Cortex of kidney (tissue), 1 donor: ENCODE data around the gene GPC3.
"Not testable (repeated sequence)": the region's sequence is repeated elsewhere in the genome, so short reads cannot be mapped to it uniquely, and the experiment has no call there.

Source experiments
- DNase-seq: peaks from one replicate; lab custom pipeline; 2025; lab: John Stamatoyannopoulos, UW

The GPC3 gene

DNA sequence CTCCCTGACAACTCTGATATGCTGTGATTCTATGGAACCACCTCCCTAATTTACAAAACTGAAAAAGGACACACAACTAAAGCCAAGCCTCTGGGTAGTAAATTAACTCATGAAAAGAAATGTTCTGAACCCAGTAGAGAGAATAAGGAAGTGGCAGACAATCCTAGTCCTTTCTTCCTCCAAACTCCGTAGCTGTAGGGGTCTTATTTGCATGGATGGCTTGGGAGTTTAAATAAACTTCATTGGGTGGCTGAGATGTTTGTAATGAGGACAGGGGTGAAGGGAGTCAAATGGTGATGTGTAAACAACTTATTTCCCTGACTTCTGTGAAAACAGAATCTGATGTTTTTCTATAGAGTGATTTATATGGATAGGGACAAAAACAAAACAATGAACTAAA, 59.3 kb downstream of the GPC3 start:
- DNase-seq = no peak

DNA sequence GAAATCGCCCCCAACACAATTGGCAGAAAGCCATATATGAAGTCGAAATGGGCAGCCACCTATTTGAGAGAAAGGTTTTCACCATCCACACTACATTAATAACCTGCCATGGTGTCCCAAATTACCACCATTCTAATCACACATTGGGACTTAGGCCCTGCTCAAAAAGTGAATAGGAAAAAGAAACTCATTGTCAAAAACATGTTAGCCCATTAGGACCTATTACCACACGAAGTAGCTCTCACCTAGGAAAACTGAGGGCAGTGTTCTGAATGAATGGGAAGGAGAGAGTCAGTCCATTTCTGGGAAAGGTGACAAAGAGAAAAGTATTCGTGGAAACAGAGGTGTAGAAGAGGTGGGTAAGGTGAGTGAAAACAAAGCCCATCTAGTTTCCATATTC, 60.8 kb downstream of the GPC3 start:
- no peak for DNase-seq

DNA sequence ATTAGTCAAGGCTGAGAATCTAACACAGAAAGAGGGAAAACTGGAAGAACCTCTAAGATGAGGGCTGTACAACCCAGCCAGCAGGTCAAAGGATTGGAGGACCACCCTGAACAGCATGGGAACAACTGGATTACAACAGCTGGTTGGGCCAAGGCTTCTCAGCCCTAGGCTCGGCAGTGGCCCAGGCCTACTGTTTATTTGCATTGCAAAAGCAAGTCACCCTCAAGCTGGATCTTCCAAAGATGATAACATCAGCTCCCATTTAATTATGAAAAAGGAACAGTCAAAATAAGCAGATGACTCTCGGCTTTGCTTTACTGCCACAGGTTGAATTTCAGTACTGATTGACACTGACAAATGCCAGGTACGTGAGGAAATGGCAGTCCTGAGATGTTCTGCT, 61.8 kb downstream of the GPC3 start:
- DNase-seq = no peak

DNA sequence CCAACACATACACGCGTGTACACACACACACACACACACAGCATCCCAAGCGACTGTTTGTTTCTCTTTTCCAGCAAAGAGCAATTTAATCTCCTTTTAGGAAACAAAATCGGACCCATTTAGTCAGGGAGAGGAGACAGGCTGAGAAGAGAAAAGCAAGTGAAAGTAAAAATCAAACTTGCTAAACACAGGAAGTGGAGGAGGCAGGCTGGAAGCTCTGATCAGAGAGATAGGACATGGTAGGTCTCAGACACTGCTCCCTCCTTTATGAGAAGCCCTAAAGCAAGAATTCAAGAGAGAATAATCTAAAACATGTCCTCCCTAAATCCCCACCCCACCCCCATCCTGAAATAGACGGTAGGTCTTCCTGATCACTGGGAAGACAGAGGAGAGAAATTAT, 62.3 kb downstream of the GPC3 start:
- DNase-seq = no peak

DNA sequence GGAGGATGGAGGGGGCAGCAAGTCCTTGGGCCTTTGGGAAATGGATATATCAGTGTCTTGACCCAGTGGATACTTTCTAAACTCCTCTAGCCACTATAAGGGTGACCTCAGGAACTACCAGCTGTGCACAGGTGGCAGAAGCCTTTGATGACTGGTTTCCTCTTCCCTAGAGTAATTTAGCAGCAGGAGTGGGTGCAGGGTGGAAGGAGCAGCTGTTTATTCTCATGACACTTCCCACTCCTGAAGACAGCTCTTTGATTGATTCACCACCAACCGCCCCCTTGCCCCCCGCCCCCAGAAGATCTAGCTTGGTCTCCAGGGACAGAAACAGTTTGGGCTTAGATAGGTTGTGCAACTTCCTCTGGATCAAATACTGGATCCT, 63.0 kb downstream of the GPC3 start:
- DNase-seq = no peak

DNA sequence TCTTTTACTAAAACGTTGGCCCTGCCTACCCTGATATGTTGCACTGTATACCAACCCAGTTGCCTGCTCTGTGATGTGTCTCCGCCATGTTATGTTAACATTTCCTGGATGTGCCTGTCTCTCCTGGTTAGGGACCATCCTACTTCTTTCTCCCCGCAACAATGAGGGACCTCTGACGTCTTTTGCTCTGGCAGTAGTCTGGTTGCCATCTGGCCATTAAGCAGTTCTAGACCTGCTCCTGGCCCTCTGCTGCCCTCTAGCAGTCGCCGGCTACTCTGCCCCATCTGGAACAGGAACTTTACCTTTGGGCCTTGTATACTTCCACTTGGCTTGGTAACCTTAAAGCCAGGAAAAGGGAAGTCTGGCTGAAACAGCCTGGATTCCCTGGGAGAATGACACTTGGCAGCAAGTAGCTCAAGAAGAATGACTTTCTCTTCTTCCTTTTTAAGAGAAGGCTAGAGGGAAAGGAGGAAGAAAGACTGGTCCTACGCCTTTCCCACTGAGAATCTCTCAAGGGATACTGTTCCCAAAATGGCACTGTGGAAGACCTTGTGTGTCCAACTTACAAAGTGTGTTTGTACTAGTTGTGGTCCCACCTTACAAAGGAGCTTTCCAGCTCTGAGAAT, 63.5 kb downstream of the GPC3 start:
- no peak for DNase-seq

DNA sequence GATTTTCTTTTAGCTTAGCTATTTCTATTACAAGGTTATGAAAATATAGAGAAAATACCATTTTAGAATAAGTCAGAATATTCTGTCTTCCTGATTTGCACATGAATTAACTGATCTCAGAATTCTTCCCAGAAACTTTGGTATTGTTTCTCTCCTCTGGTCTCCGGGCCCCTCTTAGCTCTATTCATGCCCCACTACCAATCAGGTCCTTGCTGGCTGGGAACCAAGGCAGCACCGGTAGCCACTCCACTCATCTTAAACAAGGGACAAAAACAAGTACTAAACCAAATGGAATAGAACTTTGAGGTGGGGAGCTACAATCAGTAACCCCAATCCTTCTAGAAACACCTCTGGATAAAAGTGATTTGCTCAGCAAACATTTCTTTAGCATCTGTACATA, 64.3 kb downstream of the GPC3 start:
- DNase-seq = no peak

DNA sequence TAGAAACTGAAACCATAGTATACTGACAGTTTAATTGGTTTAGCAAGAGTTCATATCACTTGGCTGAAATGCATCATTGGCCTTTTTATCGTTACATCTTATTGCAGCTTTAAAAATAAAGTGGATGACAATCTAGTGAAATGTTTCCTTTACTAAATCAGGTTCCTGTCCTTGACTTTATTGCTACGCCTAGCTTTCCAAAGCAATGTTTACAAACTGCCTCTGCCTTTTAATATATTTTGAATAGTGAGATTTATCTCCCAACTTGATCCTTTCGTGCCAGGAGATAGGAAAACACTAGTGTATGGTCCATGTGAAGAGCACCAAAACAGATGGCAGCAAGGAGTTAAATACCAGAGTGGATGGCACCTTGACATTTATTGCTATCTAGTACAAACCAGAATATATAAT, 67.0 kb downstream of the GPC3 start:
- DNase-seq = no peak

DNA sequence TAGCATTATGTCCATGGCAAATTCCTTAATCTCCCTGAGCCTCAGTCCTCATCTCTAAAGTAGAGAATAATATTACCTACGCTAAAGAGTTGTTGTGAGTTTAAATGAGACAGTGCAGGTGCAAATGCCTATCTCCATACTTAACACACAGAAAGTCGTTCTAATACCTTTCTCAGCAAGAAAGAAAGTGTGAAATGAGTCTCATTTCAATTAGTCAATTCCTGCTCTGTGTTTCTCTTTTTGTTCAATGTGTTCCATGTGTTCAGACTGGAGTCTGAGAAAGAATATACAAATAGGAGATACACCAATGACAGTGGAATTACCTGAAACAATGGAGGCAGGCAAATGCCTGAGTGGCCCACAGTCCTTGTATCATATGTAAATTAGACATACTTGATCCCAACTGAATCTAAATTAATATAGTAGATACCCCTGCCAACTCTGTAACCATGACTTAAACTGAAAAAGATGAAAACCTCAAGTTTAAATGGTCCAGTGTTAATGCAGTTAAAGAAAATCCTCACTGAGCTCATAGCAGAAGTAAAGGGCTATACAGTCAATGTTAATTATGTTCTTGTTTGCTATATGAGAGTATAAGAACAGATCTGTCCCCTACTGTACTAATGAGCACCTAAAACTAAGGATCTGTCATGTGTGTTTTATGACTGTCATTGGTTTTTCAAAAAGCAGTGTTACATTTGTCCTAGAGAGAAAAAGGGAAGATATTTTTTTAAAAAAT, 68.2 kb downstream of the GPC3 start:
- DNase-seq = no peak

DNA sequence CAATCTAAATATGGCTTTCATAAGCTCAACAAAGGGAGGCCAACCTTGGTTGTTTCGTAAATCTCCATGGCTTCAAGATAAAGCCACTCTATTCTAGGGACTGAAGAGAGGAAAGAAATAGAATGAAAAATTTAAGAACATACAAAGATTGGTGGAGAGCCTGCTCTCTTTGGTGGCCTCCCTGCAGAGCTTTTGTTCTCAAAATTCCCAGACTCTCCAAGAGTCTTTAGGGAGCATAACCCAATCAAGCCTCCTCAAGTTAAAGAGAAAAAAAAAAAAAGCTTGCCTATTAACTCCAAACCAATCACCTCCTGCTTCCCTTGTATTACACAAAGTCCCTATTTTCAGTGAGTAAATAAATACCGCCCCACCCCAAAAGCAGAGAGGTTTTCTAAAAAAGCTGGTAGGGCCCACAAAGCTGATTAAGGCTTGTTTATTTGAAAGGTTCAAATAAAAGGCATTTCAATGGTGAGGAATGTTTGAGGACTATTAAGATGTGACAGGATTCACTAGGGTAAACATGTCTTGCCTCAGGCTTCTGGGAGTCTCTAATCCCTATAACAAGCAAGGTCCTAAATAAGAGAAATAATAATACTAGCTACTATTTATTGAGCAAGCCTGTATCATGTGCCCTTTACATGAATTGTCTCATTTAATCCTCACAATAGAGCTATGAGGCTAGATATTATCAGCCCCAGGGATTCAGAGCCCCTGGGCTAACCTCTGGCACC, 71.6 kb downstream of the GPC3 start:
- no peak for DNase-seq

DNA sequence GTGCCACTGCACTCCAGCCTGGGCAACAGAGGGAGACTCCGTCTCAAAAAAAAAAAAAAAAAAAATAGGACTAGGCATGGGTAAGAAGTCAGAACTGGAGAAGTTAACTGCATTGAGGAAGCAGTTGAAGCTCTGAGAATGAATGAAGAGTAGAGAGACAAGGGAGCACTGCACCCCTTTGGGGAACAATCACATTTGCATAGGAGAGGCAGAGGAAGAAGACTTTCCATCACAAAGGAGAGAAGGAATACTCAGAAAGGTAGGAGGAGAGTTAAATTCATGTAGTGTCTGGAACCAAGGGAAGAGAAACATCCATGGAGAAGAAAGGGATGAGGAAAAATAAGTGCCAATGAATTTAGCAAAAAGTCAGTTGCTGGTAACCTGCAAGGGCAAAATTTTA, 72.4 kb downstream of the GPC3 start:
- no peak for DNase-seq

DNA sequence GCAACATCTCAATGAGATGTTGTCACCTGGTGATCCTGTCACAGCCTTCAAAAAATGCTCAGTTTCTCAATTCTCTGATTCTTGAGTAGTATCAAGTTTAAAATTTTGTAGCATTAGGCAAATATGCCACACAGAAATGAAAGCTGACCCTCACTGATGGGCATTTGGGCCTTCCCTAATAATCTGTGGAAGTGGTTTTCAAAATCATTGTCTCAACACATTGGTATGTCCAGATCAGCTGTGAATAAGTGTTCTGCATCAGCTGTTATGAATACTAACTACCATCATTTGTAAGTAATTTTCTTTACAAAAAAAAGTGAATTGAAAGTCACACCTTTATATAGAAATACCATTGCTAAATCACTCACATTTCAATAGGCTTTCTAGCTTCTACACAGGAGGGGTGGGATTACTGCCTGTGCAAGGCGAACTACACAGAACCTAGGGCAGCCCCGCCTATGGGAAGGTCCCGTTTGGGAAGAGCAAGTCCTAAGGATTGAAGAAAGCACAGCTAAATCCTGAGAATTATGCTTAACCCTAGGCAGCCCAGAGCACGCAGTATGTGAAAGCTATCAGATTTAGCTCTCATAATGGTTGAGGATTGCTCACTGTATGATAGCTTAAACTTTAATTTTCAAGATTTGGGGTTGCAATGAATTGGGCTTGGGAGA, 73.4 kb downstream of the GPC3 start:
- DNase-seq = no peak

DNA sequence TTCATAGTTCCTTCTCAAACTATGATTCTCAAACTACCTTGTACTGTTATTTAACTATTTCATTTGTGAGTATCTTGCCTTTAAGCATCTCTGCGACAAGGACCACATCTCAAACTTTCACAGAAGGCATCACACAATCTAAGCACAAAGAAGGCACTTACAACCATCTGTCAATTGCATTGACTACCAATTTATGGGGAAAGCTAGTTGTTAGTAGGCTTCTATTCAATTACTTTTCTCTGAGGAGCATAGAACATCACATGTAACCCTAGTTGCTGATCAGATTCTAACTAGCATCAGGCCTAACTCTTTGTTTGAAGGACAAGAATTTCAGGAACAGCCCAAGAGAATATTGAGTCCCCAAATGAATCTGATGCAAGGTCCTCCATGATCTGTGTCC, 74.9 kb downstream of the GPC3 start:
- DNase-seq = no peak

DNA sequence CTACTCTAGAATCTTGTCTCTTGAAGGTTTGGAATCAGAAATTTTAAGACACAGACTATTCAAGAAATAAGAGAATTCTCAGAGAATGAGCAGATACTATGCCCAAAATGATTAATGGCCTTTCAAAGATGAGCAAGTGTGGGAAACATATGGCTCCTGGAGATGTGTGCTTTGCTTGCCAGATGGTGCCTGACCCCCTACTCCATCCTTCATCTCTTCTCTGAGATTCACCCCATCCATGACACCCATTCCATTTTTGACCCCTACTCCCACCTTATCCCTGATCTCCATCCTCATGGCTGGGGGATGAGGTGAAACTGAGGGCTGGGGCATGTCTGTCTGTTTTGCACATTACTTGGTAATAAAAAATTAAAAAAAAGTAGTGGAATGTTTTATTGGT, 75.5 kb downstream of the GPC3 start:
- DNase-seq = no peak

DNA sequence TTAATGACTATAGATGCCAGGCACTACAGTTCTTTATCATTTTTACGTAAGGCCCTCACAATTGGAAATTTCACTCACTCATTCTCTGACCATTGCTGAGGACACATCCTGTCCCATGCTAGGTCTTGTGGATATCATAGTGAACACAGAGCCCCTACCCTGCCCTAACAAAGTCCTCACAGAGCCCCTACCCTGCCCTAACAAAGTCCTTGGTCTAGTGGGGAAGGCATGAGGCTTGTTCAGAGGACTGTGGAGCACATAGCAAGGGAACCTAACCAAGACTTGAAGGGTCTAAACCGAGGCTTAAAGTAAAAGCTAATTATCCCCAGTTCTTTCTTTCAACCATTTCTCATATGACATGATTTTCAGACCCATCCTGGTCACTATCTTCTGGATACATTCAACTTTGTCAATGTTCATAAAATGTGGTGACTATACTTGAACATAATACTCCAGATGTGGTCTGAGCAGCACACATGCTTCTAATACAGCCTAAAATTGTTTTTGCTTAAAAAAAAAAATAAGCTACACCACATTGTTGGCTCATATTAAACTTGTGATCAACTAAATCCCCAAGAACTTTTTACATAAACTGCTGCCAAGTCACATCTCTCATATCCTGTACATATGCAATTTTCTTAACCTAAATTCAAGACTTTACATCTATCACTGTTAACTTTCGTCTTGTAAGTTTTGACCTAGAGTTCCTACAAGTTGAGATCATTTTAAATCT, 77.0 kb downstream of the GPC3 start:
- DNase-seq = no peak

DNA sequence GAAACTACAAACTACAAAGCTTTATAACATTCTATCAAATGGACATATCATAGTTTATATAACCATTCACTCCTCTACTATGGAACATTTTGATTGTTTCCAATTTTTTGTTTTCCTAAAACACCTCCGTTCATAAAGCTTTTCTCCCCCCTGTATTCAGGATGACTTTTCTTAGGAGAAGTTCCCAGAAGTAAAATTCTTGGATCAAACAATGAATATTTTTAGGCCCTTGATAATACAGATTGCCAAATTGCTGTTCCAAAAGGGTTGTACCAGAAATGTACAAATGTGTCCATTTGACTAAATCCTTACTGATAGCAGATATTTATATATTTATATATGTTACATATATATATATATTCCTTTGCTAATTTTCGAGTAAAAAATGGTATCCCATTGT, 77.8 kb downstream of the GPC3 start:
- no peak for DNase-seq

DNA sequence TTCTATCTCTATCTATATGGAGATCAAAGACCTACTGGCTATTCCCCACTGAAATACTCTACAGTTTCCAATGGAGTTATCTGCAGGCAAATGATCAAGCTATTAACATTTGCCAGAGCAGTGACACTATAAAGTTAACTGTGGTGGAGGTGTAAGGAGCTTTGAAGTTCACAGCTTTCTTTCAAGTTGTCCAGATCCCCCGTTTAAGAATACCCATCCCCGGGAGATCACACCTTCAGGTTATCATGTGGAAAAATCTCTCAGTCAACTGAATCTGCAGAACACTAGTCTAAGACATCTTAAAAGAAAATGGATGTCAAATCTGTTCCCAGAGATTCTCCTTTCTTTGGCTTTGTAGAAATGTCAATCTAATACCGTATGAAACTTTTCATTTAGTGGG, 80.1 kb downstream of the GPC3 start:
- DNase-seq = no peak

DNA sequence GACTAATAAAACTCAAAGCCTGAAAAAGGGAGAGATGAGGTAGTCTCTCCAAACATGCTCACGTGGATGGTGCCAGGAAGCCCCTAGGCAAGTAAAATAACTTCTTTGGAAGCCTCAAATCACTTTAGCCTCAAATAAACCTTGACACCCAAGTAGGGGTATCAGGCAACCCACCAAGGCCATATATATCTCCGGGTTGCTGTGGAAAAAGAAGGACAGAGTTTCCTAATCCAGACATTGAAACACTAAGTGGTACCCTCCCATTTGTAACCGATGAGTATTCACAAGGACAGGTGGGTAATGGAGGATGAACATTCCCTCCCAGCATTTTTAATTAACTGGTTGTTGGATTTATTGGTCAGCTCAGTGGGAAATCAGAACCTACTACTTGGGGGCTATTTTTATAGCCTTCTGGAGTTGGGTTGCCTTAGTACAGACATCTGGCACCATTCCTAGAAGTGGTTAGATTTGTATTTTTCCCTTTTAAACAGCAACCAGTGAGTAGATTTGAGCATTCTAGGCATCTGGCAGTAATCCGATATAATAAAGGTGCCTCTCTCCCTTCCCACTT, 87.7 kb downstream of the GPC3 start:
- DNase-seq = no peak

DNA sequence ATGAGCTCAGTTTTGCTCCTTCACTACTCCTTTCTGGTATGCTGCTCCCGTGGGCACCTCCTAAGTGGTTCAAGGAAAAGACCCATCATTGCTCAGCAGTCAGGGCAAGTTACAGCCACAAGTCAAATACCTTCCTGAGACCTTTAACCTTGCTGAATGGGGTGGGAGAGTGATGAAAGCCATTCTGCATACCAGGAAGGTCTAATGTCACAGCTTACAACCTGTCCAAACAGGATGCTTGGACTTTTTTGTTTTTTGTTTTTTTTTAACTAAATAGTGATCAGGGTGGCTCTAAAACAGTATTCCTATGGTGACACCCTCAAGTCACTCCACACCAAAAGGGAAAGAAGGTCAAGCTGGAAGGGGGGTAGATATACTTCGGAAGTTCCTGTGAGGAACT, 93.1 kb downstream of the GPC3 start:
- no peak for DNase-seq

DNA sequence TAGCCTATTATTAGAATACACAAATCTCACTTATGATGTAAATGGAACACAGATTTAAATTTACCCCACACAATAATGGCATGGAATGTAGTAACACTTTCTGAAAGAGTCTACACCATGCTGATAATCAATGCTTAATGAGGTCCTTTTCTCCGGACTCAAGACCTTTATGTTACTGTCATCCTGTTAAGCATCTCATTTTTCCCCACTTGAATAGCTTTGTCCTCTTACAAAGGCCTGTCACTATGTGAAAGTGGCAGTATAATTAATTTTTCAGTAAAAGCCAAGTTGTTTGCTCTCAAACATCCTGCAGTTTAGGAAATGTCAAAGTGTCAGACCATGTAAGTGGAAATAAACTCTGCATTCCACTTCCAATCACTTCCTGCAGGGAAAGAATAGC, 96.4 kb downstream of the GPC3 start:
- no peak for DNase-seq

DNA sequence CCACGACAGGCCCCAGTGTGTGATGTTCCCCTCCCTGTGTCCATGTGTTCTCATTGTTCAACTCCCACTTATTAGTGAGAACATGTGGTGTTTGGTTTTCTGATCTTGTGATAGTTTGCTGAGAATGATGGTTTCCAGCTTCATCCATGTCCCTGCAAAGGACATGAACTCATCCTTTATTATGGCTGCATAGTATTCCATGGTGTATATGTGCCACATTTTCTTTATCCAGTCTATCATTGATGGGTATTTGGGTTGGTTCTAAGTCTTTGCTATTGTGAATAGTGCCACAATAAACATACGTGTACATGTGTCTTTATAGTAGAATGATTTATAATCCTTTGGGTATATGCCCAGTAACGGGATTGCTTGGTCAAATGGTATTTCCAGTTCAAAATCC, 97.3 kb downstream of the GPC3 start:
- not testable (repeated sequence) for DNase-seq
